Lower leg skin (tissue), 4 donors: ENCODE measurements around the gene PRDM16. TPM values are rescaled to one million over a fixed set of nuclear protein-coding genes. Genes with fewer than 3 reads are reported as not detected.

Experiments
- DNase-seq, 2 donors: peaks; one replicate each; pipeline ENCODE4 v3.0.0-alpha.2; 2019; ENCODE audit warnings: low spot score in 2 of 2
- H3K4me3 ChIP-seq: fragments of 200-600 bp; sonication (generic); 2 replicates; pipeline ENCODE4 v1.5.1; 2017; ENCODE audit warnings: mild to moderate bottlenecking, low read depth; ENCODE audit not compliant: poor library complexity, severe bottlenecking
- POLR2A ChIP-seq, 2 donors: fragments of 450-650 bp; IDR thresholded peaks; one replicate each; pipeline ENCODE4 v1.6.1; 2016 to 2017; ENCODE audit warnings: antibody characterized with exemption in 2 of 2, mild to moderate bottlenecking in 1 of 2, moderate library complexity in 1 of 2
- WGBS, 2 donors: methylation state at CpG; one replicate each; pipeline ENCODE4 v1.1.5; 2018; 5-methylcytosine and 5-hydroxymethylcytosine counted together
- intact Hi-C: fragments of 100-400 bp; cut with DNase I; formaldehyde crosslinking; loops from one replicate; pipeline ENCODE4 v1.15.0; 2023; ENCODE audit warnings: low total_unique reads
- total RNA-seq, 4 donors: library from RNA; depleted of rRNA; stranded (reverse); fragments of >200 nt; gene quantifications; one replicate each; pipeline ENCODE4 v1.1.0, GENCODE V29; 2016
- TF ChIP-seq, protein P1 (sequence below), 3 donors: fragments of 450-650 bp; IDR thresholded peaks; one replicate each; pipeline ENCODE4 v1.5.1; 2016; ENCODE audit warnings: antibody characterized with exemption in 3 of 3, mild to moderate bottlenecking in 3 of 3, moderate library complexity in 2 of 3

PRDM16 gene
- total RNA-seq, 4 donors from 2014 or later = 0.08 to 0.91 (median 0.56) TPM; not detected in 1

GRCh38 chr1:3360646-3361257 lies 291.7 kb downstream of the PRDM16 start:
- DNase-seq = no peak
- no peak for TF ChIP-seq POLR2A (IDR thresholded peaks at IDR 0.05)
- TF ChIP-seq, protein P1, sequence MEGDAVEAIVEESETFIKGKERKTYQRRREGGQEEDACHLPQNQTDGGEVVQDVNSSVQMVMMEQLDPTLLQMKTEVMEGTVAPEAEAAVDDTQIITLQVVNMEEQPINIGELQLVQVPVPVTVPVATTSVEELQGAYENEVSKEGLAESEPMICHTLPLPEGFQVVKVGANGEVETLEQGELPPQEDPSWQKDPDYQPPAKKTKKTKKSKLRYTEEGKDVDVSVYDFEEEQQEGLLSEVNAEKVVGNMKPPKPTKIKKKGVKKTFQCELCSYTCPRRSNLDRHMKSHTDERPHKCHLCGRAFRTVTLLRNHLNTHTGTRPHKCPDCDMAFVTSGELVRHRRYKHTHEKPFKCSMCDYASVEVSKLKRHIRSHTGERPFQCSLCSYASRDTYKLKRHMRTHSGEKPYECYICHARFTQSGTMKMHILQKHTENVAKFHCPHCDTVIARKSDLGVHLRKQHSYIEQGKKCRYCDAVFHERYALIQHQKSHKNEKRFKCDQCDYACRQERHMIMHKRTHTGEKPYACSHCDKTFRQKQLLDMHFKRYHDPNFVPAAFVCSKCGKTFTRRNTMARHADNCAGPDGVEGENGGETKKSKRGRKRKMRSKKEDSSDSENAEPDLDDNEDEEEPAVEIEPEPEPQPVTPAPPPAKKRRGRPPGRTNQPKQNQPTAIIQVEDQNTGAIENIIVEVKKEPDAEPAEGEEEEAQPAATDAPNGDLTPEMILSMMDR (IDR thresholded peaks at IDR 0.05) = no peak
- WGBS, 2 donors = 83 to 87% methylated on average over 32 of the region's 32 CpGs
- H3K4me3 ChIP-seq = no peak overlapping the region
- intact Hi-C loops = no loop called here

DNA sequence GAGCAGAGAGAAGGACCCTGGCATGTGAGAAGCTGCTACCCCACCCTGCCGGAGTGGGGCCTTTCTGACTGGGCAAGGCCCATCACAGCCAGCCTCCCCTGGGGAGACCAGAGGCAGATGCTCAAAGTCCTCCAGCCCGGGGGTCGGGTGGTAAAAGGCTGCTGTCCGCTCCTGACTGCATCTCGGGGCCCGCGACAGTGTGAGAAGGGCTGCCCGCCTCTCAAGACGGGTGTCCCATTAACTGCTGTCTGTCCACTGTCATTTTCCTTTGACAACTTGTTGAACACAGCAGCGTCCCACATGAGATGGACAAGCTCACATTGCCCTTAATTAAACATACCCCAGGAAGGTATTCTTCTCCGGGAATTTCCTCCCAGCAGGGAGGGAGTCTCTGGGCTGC lies 294.0 kb downstream of the PRDM16 start:
- no peak for DNase-seq
- intact Hi-C loops = no loop called here
- WGBS, 2 donors = 86 to 89% methylated on average over 9 to 11 of the region's 11 CpGs
- no peak for TF ChIP-seq POLR2A (IDR thresholded peaks at IDR 0.05)
- TF ChIP-seq, protein P1 (IDR thresholded peaks at IDR 0.05) = no peak
- no peak overlapping the region for H3K4me3 ChIP-seq

DNA sequence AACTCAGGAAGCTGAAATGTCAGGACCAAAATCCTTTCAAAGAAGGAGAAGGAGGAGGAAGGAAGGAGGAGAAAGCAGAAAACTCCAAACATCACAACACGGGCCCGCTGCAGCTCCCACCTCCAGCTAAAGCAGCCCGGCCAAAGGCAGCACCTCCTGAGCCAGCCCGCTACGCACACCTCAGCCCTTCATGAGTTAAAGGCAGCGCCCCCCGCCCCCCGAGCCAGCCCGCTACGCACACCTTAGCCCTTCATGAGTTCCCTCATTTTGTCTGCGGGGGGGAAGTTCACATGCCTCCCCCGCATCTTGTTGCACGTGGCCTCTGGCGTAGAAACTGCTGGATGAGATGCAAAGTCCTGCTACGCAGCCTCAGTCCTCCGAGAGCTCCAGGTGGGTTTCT lies 294.8 kb downstream of the PRDM16 start:
- TF ChIP-seq, protein P1 (IDR thresholded peaks at IDR 0.05) = no peak
- TF ChIP-seq POLR2A (IDR thresholded peaks at IDR 0.05) = no peak
- no peak for DNase-seq
- WGBS, 2 donors = 81 to 88% methylated on average over 16 of the region's 16 CpGs
- intact Hi-C loops = no loop called here
- no peak overlapping the region for H3K4me3 ChIP-seq

DNA sequence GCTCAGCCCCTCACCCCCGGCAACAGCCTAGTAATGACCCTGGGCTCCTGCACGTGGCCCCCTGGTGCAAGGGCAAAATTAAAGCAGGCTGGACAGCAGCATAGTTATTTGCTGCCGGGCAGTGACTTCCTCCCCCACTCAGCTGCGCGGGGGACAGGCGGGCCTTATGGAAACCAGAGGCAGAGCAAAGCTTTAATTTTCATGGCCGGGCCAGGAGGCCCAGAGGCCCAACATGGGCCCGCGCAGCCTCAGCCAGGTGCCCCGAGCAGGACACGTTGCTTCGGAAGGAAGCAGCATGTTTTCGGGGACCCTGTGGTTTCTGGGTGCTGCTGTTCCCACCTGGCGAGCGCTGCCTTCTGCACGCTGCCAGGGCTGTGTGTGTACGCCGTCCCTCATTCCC lies 295.5 kb downstream of the PRDM16 start:
- intact Hi-C loops = no loop called here
- no peak for DNase-seq
- no peak for TF ChIP-seq POLR2A (IDR thresholded peaks at IDR 0.05)
- TF ChIP-seq, protein P1 (IDR thresholded peaks at IDR 0.05) = no peak
- H3K4me3 ChIP-seq = no peak overlapping the region
- 75 to 80% methylated on average over 11 to 16 of the region's 18 CpGs for WGBS, 2 donors

DNA sequence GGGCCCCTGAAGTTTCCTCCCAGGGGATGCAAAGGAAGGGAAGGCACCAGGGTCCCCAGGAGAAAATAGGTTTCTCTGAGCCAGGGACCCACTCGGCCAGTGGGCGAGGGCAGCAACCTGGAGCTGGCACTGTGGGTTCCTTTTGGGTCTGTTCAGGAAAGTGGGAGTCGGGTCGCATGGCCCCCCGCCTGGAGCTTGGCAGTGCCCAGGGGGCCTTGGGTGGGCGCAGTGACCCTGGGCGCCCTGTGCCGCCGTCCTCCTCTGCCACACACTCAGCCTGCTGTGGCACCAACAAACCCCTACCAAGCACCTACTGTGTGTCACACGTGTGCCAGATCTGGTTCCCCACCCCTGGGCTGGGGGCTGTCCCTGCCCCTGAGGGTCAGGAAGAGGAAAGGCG lies 296.0 kb downstream of the PRDM16 start:
- 82% methylated on average over 9 to 11 of the region's 11 CpGs for WGBS, 2 donors
- no peak for DNase-seq
- TF ChIP-seq, protein P1 (IDR thresholded peaks at IDR 0.05) = no peak
- no peak for TF ChIP-seq POLR2A (IDR thresholded peaks at IDR 0.05)
- H3K4me3 ChIP-seq = no peak overlapping the region
- intact Hi-C loops = no loop called here
